HG02642 (cell line): ENCODE results near the gene MFGE8.
"Not testable (repeated sequence)": the region's sequence is repeated elsewhere in the genome, so short reads cannot be mapped to it uniquely, and the experiment has no call there.

ENCODE experiments used
- ATAC-seq: cut with Tn5 transposase; IDR thresholded peaks from one replicate; pipeline ENCODE4 v1.9.1; 2021; ENCODE audit warnings: mild to moderate bottlenecking; ENCODE audit not compliant: unreplicated experiment, poor library complexity

MFGE8 gene

GRCh38 chr15:88913017-88913849 lies at the start of gene MFGE8:
MFGE8 (minus strand) TSS chr15:88913379; CDS start chr15:88913319, 60 bp downstream.
- ATAC-seq = peak; percentile 84

GRCh38 chr15:88959445-88959844 lies 46.3 kb upstream of the MFGE8 start:
- ATAC-seq = no peak

- no peak for ATAC-seq
These were observed 43.7 kb upstream of the MFGE8 start for GRCh38 chr15:88956906-88957305.

GRCh38 chr15:88956263-88956662 lies 43.1 kb upstream of the MFGE8 start:
- ATAC-seq = no peak

GRCh38 chr15:88954431-88955277 lies 41.5 kb upstream of the MFGE8 start:
- no peak for ATAC-seq

GRCh38 chr15:88950600-88951160 lies 37.5 kb upstream of the MFGE8 start:
- no peak for ATAC-seq

- peak; percentile 46 for ATAC-seq
These were observed 36.7 kb upstream of the MFGE8 start for GRCh38 chr15:88949734-88950400.

GRCh38 chr15:88940110-88940675 lies 27.0 kb upstream of the MFGE8 start:
- no peak for ATAC-seq

- ATAC-seq = no peak
These were observed 26.3 kb upstream of the MFGE8 start for GRCh38 chr15:88939486-88939806.

- no peak for ATAC-seq
These were observed 25.8 kb upstream of the MFGE8 start for GRCh38 chr15:88938802-88939485.

GRCh38 chr15:88934449-88934848 lies 21.3 kb upstream of the MFGE8 start:
- not testable (repeated sequence) for ATAC-seq

- no peak for ATAC-seq
These were observed 19.7 kb upstream of the MFGE8 start for GRCh38 chr15:88932875-88933330.

- no peak for ATAC-seq
These were observed 19.2 kb upstream of the MFGE8 start for GRCh38 chr15:88932271-88932874.

GRCh38 chr15:88930579-88930978 lies 17.4 kb upstream of the MFGE8 start:
- no peak for ATAC-seq

GRCh38 chr15:88929358-88930098 lies 16.3 kb upstream of the MFGE8 start:
- ATAC-seq = not testable (repeated sequence)

GRCh38 chr15:88928192-88928591 lies 15.0 kb upstream of the MFGE8 start:
- ATAC-seq = not testable (repeated sequence)

- ATAC-seq = not testable (repeated sequence)
These were observed 12.5 kb upstream of the MFGE8 start for GRCh38 chr15:88925648-88926047.

GRCh38 chr15:88920892-88921435 lies 7.8 kb upstream of the MFGE8 start:
- peak; percentile 75 for ATAC-seq
